NT2/D1 (cell line): ENCODE data around the gene UBE2Q1.

Experiments used
- SUZ12 ChIP-seq: IDR thresholded peaks from 2 replicates; pipeline ENCODE4 v1.6.1; 2011; ENCODE audit not compliant: insufficient read length, insufficient read depth; ENCODE audit errors: extremely low read depth
- YY1 ChIP-seq: IDR thresholded peaks from 2 replicates; pipeline ENCODE4 v1.6.1; 2011; ENCODE audit not compliant: insufficient read length, insufficient read depth

GRCh38 chr1:154550657-154551056, 7.8 kb downstream of the UBE2Q1 start:
- TF ChIP-seq YY1 = no peak
- TF ChIP-seq SUZ12 = no peak
